IMR-90 (cell line): ENCODE data around the gene PTH2. TPM values are rescaled to one million over a fixed set of nuclear protein-coding genes. Genes with fewer than 3 reads are reported as not detected.

ENCODE experiments used
- ATAC-seq: fragments of 200-7000 bp; cut with Tn5 transposase; 2 replicates; pipeline ENCODE4 v1.9.1; 2020; ENCODE audit warnings: low read depth, mild to moderate bottlenecking, moderate library complexity
- BruUV-seq: library from RNA; stranded (reverse); fragments of 400-500 nt; replicated peaks from 2 replicates; lab custom pipeline; 2021; lab: Mats Ljungman, UMichigan
- CTCF ChIA-PET: fragments of 300-600 bp; formaldehyde crosslinking; extraction: SDS; loops from one replicate; lab custom pipeline; 2021; ENCODE audit warnings: antibody characterized with exemption; lab: Yijun Ruan, JAX
- POLR2A ChIA-PET: fragments of 300-600 bp; sonication (Branson Sonifier 250); formaldehyde crosslinking; loops from one replicate; lab custom pipeline; 2022; ENCODE audit warnings: antibody characterized with exemption; ENCODE audit not compliant: unreplicated experiment; lab: Charles Lee
- DNase-seq: peaks from one replicate; pipeline ENCODE4 v3.0.0; 2013
- H2AFZ ChIP-seq: replicated peaks from 2 replicates; pipeline ENCODE3; 2013; ENCODE audit warnings: low read length, mild to moderate bottlenecking; ENCODE audit not compliant: poor library complexity
- H2AK5ac ChIP-seq: 2 replicates; pipeline ENCODE4 v1.6.1; 2013; ENCODE audit warnings: low read depth, low read length, inconsistent platforms
- H2AK9ac ChIP-seq: replicated peaks from 2 replicates; pipeline ENCODE3; 2013; ENCODE audit warnings: mild to moderate bottlenecking, low read depth, low read length, moderate library complexity; ENCODE audit not compliant: poor library complexity
- H2BK120ac ChIP-seq: 2 replicates; pipeline ENCODE4 v1.6.1; 2013; ENCODE audit warnings: low read depth, low read length, inconsistent platforms
- H2BK15ac ChIP-seq: 3 replicates; pipeline ENCODE4 v1.6.1; 2013; ENCODE audit warnings: low read depth, low read length, inconsistent platforms
- H2BK20ac ChIP-seq: 2 replicates; pipeline ENCODE4 v1.6.1; 2013; ENCODE audit warnings: low read depth, mild to moderate bottlenecking, inconsistent platforms, low read length, moderate library complexity
- H2BK5ac ChIP-seq: 2 replicates; pipeline ENCODE4 v1.6.1; 2013; ENCODE audit warnings: mild to moderate bottlenecking, low read depth, low read length, inconsistent platforms; ENCODE audit not compliant: poor library complexity, severe bottlenecking
- H3K14ac ChIP-seq: replicated peaks from 2 replicates; pipeline ENCODE4 v1.6.1; 2013; ENCODE audit warnings: low read depth, low read length, inconsistent platforms
- H3K18ac ChIP-seq: 2 replicates; pipeline ENCODE4 v1.6.1; 2013; ENCODE audit warnings: low read depth, low read length, control low read depth
- H3K23ac ChIP-seq: 2 replicates; pipeline ENCODE4 v1.6.1; 2013; ENCODE audit warnings: low read depth, low read length, inconsistent platforms
- H3K27ac ChIP-seq: 2 replicates; pipeline ENCODE4 v1.5.1; 2013; ENCODE audit warnings: mild to moderate bottlenecking, control low read depth, low read length; ENCODE audit not compliant: insufficient read depth
- H3K27me3 ChIP-seq: 2 replicates; pipeline ENCODE4 v1.6.1; 2013; ENCODE audit warnings: low read length; ENCODE audit not compliant: control insufficient read depth, insufficient read depth
- H3K36me3 ChIP-seq: 2 replicates; pipeline ENCODE4 v1.6.1; 2013; ENCODE audit warnings: low read length, mixed read lengths; ENCODE audit not compliant: control insufficient read depth, insufficient read depth
- H3K4ac ChIP-seq: 2 replicates; pipeline ENCODE4 v1.6.1; 2013; ENCODE audit warnings: low read depth, low read length, inconsistent platforms
- H3K4me1 ChIP-seq: 2 replicates; pipeline ENCODE4 v1.6.1; 2013; ENCODE audit warnings: low read length, mixed read lengths; ENCODE audit not compliant: control insufficient read depth, insufficient read depth
- H3K4me2 ChIP-seq: 2 replicates; pipeline ENCODE4 v1.6.1; 2013; ENCODE audit warnings: low read depth, mild to moderate bottlenecking, control low read depth, low read length, moderate library complexity
- H3K4me3 ChIP-seq: 2 replicates; pipeline ENCODE4 v1.5.1; 2013; ENCODE audit warnings: low read depth, mild to moderate bottlenecking, control low read depth, low read length, moderate library complexity; ENCODE audit not compliant: insufficient read depth
- H3K56ac ChIP-seq: 2 replicates; pipeline ENCODE4 v1.6.1; 2013; ENCODE audit warnings: low read length, inconsistent platforms; ENCODE audit not compliant: insufficient read depth; ENCODE audit errors: extremely low read depth
- H3K79me1 ChIP-seq, 2 experiments: 2 replicates each; pipeline ENCODE4 v1.6.1; 2013; ENCODE audit warnings: low read length in 2 of 2, inconsistent platforms in 1 of 2, low read depth in 1 of 2
- H3K9ac ChIP-seq: 2 replicates; pipeline ENCODE4 v1.6.1; 2013; ENCODE audit warnings: low read depth, low read length, control low read depth
- H3K9me1 ChIP-seq: 2 replicates; pipeline ENCODE4 v1.6.1; 2013; ENCODE audit warnings: low read length, inconsistent platforms; ENCODE audit not compliant: insufficient read depth
- H3K9me3 ChIP-seq: 2 replicates; pipeline ENCODE4 v1.6.1; 2013; ENCODE audit warnings: low read length; ENCODE audit not compliant: control insufficient read depth, insufficient read depth
- H4K20me1 ChIP-seq: 2 replicates; pipeline ENCODE4 v1.6.1; 2013; ENCODE audit warnings: low read length, inconsistent platforms; ENCODE audit not compliant: insufficient read depth
- H4K5ac ChIP-seq: 2 replicates; pipeline ENCODE4 v1.6.1; 2013; ENCODE audit warnings: mild to moderate bottlenecking, low read depth, low read length, control low read depth
- H4K8ac ChIP-seq, 2 experiments: 2 replicates each; pipeline ENCODE4 v1.6.1; 2013; ENCODE audit warnings: low read depth in 2 of 2, low read length in 2 of 2, control low read depth in 1 of 2, inconsistent platforms in 1 of 2
- H4K91ac ChIP-seq: 2 replicates; pipeline ENCODE4 v1.6.1; 2013; ENCODE audit warnings: low read depth, low read length, inconsistent platforms; ENCODE audit not compliant: insufficient read depth
- CEBPB ChIP-seq: IDR thresholded peaks from 2 replicates; pipeline ENCODE4 v1.6.1; 2012; ENCODE audit warnings: low read depth, low read length, improper control_type of control experiment
- ELK1 ChIP-seq: fragments of 150-350 bp; IDR thresholded peaks from 2 replicates; pipeline ENCODE4 v1.6.1; 2016; ENCODE audit warnings: low read depth, mild to moderate bottlenecking, low read length, moderate library complexity, borderline replicate concordance
- FOS ChIP-seq: fragments of 150-350 bp; IDR thresholded peaks from 2 replicates; pipeline ENCODE4 v1.6.1; 2016; ENCODE audit warnings: low read depth, low read length
- MAFK ChIP-seq: IDR thresholded peaks from 2 replicates; pipeline ENCODE4 v1.6.1; 2012; ENCODE audit warnings: low read depth, low read length, improper control_type of control experiment
- MAZ ChIP-seq: IDR thresholded peaks from 2 replicates; pipeline ENCODE4 v1.6.1; 2012; ENCODE audit warnings: low read depth, mild to moderate bottlenecking, low read length, improper control_type of control experiment, moderate library complexity, borderline replicate concordance
- POLR2A ChIP-seq: IDR thresholded peaks from 2 replicates; pipeline ENCODE4 v1.6.1; 2012; ENCODE audit warnings: mild to moderate bottlenecking, low read depth, low read length
- RCOR1 ChIP-seq: IDR thresholded peaks from 2 replicates; pipeline ENCODE4 v1.6.1; 2012; ENCODE audit warnings: mild to moderate bottlenecking, low read length, improper control_type of control experiment; ENCODE audit not compliant: insufficient replicate concordance
- RFX5 ChIP-seq: IDR thresholded peaks from 2 replicates; pipeline ENCODE4 v1.8.0; 2012; ENCODE audit warnings: low read depth, mild to moderate bottlenecking, low read length, moderate library complexity
- USF2 ChIP-seq: fragments of 150-350 bp; IDR thresholded peaks from 2 replicates; pipeline ENCODE4 v1.6.1; 2017; ENCODE audit warnings: mild to moderate bottlenecking, antibody characterized with exemption, low read length, low read depth
- WGBS, 2 experiments: methylation state at CpG; one replicate each; pipeline versions ENCODE4 v1.1.5 to v1.1.7; 2013; ENCODE audit warnings: missing lambda C conversion rate in 2 of 2; ENCODE audit not compliant: insufficient read length in 1 of 2; ENCODE audit errors: extremely low coverage in 2 of 2; 5-methylcytosine and 5-hydroxymethylcytosine counted together
- dilution Hi-C: fragments of 300-500 bp; cut with HindIII; formaldehyde crosslinking; loops from one replicate; pipeline ENCODE4 v1.14.3; 2018; ENCODE audit warnings: low sequenced_read_pairs; ENCODE audit not compliant: unreplicated experiment
- in situ Hi-C: fragments of 300-500 bp; cut with MboI; formaldehyde crosslinking; loops from 3 replicates; pipeline ENCODE4 v1.14.3; 2019; ENCODE audit warnings: low sequenced_read_pairs, inconsistent platforms, mixed read lengths
- intact Hi-C: fragments of 100-400 bp; cut with micrococcal nuclease; formaldehyde crosslinking; loops from 2 replicates; pipeline ENCODE4 v1.10.0; 2022
- polyA plus RNA-seq, 3 experiments: library from polyadenylated mRNA; depleted of rRNA; stranded (reverse); fragments of >200 nt; gene quantifications; 2 replicates each; pipeline ENCODE4 v1.2.3, GENCODE V29; 2012; ENCODE audit warnings: low replicate concordance in 1 of 3
- total RNA-seq: library from RNA; depleted of rRNA; stranded (reverse); fragments of >200 nt; gene quantifications from 2 replicates; pipeline ENCODE4 v1.2.3, GENCODE V29; 2012
- TF ChIP-seq, protein P1 (sequence below): conservative IDR thresholded peaks from 2 replicates; pipeline ENCODE4 v1.5.1; 2012; ENCODE audit warnings: mild to moderate bottlenecking, low read depth, low read length, improper control_type of control experiment

The PTH2 gene
- total and polyA plus RNA-seq, 2 of the 4 experiments (the other 2 are of a cell fraction), result not detected

GRCh38 chr19:49427339-49427738 lies 4.1 kb upstream of the PTH2 start:
- no peak for DNase-seq
- H4K8ac ChIP-seq, result no peak overlapping the region
- no peak overlapping the region for H2BK5ac ChIP-seq
- no peak overlapping the region for H3K27ac ChIP-seq
- dilution Hi-C loops, result no loop called here
- intact Hi-C loops, result no loop called here
- no peaks in the 10 kb centered on the region for H3K9me1 ChIP-seq
- ATAC-seq, result no peak
- H2AK5ac ChIP-seq, result no peak overlapping the region
- H2BK15ac ChIP-seq, result no peak overlapping the region
- ChIA-PET POLR2A (no interaction called here), CTCF (no interaction called here)
- no peak overlapping the region for H2BK20ac ChIP-seq
- H3K18ac ChIP-seq, result no peak overlapping the region
- H4K5ac ChIP-seq, result no peak overlapping the region
- no peak overlapping the region for H2AK9ac ChIP-seq
- H3K9me3 ChIP-seq, result peaks cover 10% of the 10 kb centered on the region
- H3K56ac ChIP-seq, result no peak overlapping the region
- H3K4me1 ChIP-seq, result peaks cover 2% of the 10 kb centered on the region; the same call in 1 of the 2 replicates
- H3K4me2 ChIP-seq, result no peak overlapping the region
- no peak overlapping the region for H4K91ac ChIP-seq
- BruUV-seq, result no TSS peak
- peaks cover 94% of the 10 kb centered on the region for H3K27me3 ChIP-seq
- H3K79me1 ChIP-seq, result no peaks in the 10 kb centered on the region
- H3K4me3 ChIP-seq, result no peak overlapping the region
- no CpG with 5 or more reads among the region's 12 CpGs for WGBS, 2 experiments
- no peak overlapping the region for H3K9ac ChIP-seq
- H2AFZ ChIP-seq, result peak overlapping the region; percentile 63
- no peak overlapping the region for H3K14ac ChIP-seq
- H3K36me3 ChIP-seq, result no peaks in the 10 kb centered on the region
- in situ Hi-C loops, result no loop called here
- no peak overlapping the region for H3K23ac ChIP-seq
- no peak overlapping the region for H3K4ac ChIP-seq
- no peak overlapping the region for H2BK120ac ChIP-seq
- no peak for TF ChIP-seq CEBPB
- TF ChIP-seq MAZ, result no peak
- TF ChIP-seq, protein P1, sequence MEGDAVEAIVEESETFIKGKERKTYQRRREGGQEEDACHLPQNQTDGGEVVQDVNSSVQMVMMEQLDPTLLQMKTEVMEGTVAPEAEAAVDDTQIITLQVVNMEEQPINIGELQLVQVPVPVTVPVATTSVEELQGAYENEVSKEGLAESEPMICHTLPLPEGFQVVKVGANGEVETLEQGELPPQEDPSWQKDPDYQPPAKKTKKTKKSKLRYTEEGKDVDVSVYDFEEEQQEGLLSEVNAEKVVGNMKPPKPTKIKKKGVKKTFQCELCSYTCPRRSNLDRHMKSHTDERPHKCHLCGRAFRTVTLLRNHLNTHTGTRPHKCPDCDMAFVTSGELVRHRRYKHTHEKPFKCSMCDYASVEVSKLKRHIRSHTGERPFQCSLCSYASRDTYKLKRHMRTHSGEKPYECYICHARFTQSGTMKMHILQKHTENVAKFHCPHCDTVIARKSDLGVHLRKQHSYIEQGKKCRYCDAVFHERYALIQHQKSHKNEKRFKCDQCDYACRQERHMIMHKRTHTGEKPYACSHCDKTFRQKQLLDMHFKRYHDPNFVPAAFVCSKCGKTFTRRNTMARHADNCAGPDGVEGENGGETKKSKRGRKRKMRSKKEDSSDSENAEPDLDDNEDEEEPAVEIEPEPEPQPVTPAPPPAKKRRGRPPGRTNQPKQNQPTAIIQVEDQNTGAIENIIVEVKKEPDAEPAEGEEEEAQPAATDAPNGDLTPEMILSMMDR, result no peak
- TF ChIP-seq FOS, result no peak
- TF ChIP-seq RCOR1, result no peak
- TF ChIP-seq MAFK, result no peak
- no peak for TF ChIP-seq POLR2A
- TF ChIP-seq USF2, result no peak
- no peak for TF ChIP-seq ELK1
- TF ChIP-seq RFX5, result no peak
- no peaks in the 10 kb centered on the region for H4K20me1 ChIP-seq
